A549 (cell line): ENCODE data around the gene RAPGEF5. TPM values are rescaled to one million over a fixed set of nuclear protein-coding genes. Genes with fewer than 3 reads are reported as not detected.

ENCODE experiments used
- ATAC-seq, 2 experiments: fragments of 200-7000 bp in 1 of 2; fragments of >200 bp in 1 of 2; cut with Nextera tagmentation in 1 of 2; cut with Tn5 transposase in 1 of 2; 3 replicates each; pipeline versions ENCODE4 v1.8.0 to v1.9.1; 2018 to 2020; ENCODE audit warnings: mild to moderate bottlenecking in 1 of 2, moderate library complexity in 1 of 2
- CTCF ChIA-PET: fragments of 300-600 bp; sonication (Branson Sonifier 250); formaldehyde crosslinking; extraction: SDS; loops from one replicate; lab custom pipeline; 2021; ENCODE audit warnings: antibody characterized with exemption, inconsistent platforms; lab: Yijun Ruan, JAX
- POLR2A ChIA-PET: fragments of 350-600 bp; formaldehyde crosslinking; extraction: SDS; loops from one replicate; lab custom pipeline; 2021; ENCODE audit warnings: antibody characterized with exemption, inconsistent platforms; lab: Yijun Ruan, JAX
- DNase-seq, 2 experiments: peaks; one replicate each; pipeline versions ENCODE4 v3.0.0 to v3.0.0-alpha.2; 2011 to 2016; ENCODE audit warnings: low read depth in 1 of 2, low spot score in 1 of 2
- FAIRE-seq: peaks from 2 replicates; lab custom pipeline; 2011; peaks lifted over from hg19 to GRCh38; lab: Jason Lieb, UNC
- H3K27ac ChIP-seq, 2 experiments: fragments of >200 bp; sonication (Bioruptor Twin); formaldehyde crosslinking; 3 replicates each; pipeline ENCODE4 v1.5.1; 2016 to 2017
- H3K4me1 ChIP-seq: fragments of >200 bp; sonication (Bioruptor Twin); formaldehyde crosslinking; 3 replicates; pipeline ENCODE4 v1.6.1; 2016
- H3K4me2 ChIP-seq: fragments of >200 bp; sonication (Bioruptor Twin); formaldehyde crosslinking; 3 replicates; pipeline ENCODE4 v1.6.1; 2016
- H3K4me3 ChIP-seq: fragments of >200 bp; sonication (Bioruptor Twin); formaldehyde crosslinking; 3 replicates; pipeline ENCODE4 v1.5.1; 2016
- H3K9me3 ChIP-seq: fragments of >200 bp; sonication (Bioruptor Twin); formaldehyde crosslinking; 3 replicates; pipeline ENCODE4 v1.6.1; 2016
- CEBPB ChIP-seq, 2 experiments: fragments of >200 bp in 1 of 2; sonication (Bioruptor Twin) in 1 of 2; formaldehyde crosslinking in 1 of 2; IDR thresholded peaks; 2 replicates each; pipeline ENCODE4 v1.6.1; 2012 to 2016
- CHD4 ChIP-seq: fragments of 200-600 bp; sonication (generic); IDR thresholded peaks from 2 replicates; pipeline ENCODE4 v1.6.1; 2016; ENCODE audit warnings: antibody characterized with exemption, mild to moderate bottlenecking, borderline replicate concordance
- E2F6 ChIP-seq: IDR thresholded peaks from 2 replicates; pipeline ENCODE4 v1.6.1; 2012; ENCODE audit warnings: low read depth, borderline replicate concordance
- EP300 ChIP-seq, 2 experiments: fragments of >200 bp; sonication (Bioruptor Twin); formaldehyde crosslinking; IDR thresholded peaks; 2 replicates in 1 of 2; 3 replicates in 1 of 2; pipeline ENCODE4 v1.6.1; 2016 to 2017
- ESRRA ChIP-seq: fragments of 150-350 bp; IDR thresholded peaks from 2 replicates; pipeline ENCODE4 v1.6.1; 2014; ENCODE audit warnings: mild to moderate bottlenecking, low read length, borderline replicate concordance
- GATA3 ChIP-seq: IDR thresholded peaks from 2 replicates; pipeline ENCODE4 v1.6.1; 2012; ENCODE audit warnings: borderline replicate concordance
- HDAC2 ChIP-seq: fragments of 200-600 bp; sonication (generic); IDR thresholded peaks from 2 replicates; pipeline ENCODE4 v1.6.1; 2016
- HOXA7 ChIP-seq: fragments of 250-450 bp; sonication (Bioruptor Pico); IDR thresholded peaks from 2 replicates; pipeline ENCODE4 v1.5.0; 2020; ENCODE audit warnings: mild to moderate bottlenecking, moderate library complexity
- HOXB13 ChIP-seq: fragments of 250-450 bp; sonication (Bioruptor Pico); IDR thresholded peaks from 2 replicates; pipeline ENCODE4 v1.5.0; 2020; ENCODE audit warnings: low read depth, mild to moderate bottlenecking, moderate library complexity
- HOXB5 ChIP-seq: fragments of 250-450 bp; sonication (Bioruptor Pico); IDR thresholded peaks from 2 replicates; pipeline ENCODE4 v1.5.0; 2020; ENCODE audit warnings: mild to moderate bottlenecking, moderate library complexity
- KDM1A ChIP-seq: fragments of 200-600 bp; sonication (generic); IDR thresholded peaks from 2 replicates; pipeline ENCODE4 v1.6.1; 2016; ENCODE audit warnings: low read depth, mild to moderate bottlenecking
- MAFK ChIP-seq: fragments of 450-650 bp; IDR thresholded peaks from 2 replicates; pipeline ENCODE4 v1.6.1; 2014; ENCODE audit not compliant: partially characterized antibody
- MAX ChIP-seq: IDR thresholded peaks from 2 replicates; pipeline ENCODE4 v1.6.1; 2012
- NFE2L2 ChIP-seq: fragments of 150-350 bp; conservative IDR thresholded peaks from 2 replicates; pipeline ENCODE4 v1.6.1; 2014; ENCODE audit warnings: low read length
- PHF8 ChIP-seq: fragments of 200-600 bp; sonication (generic); IDR thresholded peaks from 2 replicates; pipeline ENCODE4 v1.6.1; 2016; ENCODE audit warnings: low read depth, mild to moderate bottlenecking, antibody characterized with exemption, moderate library complexity, borderline replicate concordance
- SMC3 ChIP-seq: fragments of >200 bp; sonication (Bioruptor Twin); formaldehyde crosslinking; IDR thresholded peaks from 3 replicates; pipeline ENCODE4 v1.6.1; 2018; ENCODE audit warnings: inconsistent platforms
- ZC3H11A ChIP-seq: fragments of 450-650 bp; IDR thresholded peaks from 2 replicates; pipeline ENCODE4 v1.6.1; 2014; ENCODE audit warnings: antibody characterized with exemption, mild to moderate bottlenecking
- ZNF302 ChIP-seq: fragments of 250-450 bp; sonication (Bioruptor Pico); IDR thresholded peaks from 2 replicates; pipeline ENCODE4 v1.9.0; 2021; ENCODE audit warnings: inconsistent platforms, mild to moderate bottlenecking, moderate library complexity
- WGBS: methylation state at CpG from one replicate; pipeline ENCODE4 v1.1.6; 2017; ENCODE audit errors: missing lambda C conversion rate; 5-methylcytosine and 5-hydroxymethylcytosine counted together
- polyA plus RNA-seq, 4 experiments: library from polyadenylated mRNA; depleted of rRNA in 3 of 4; stranded (reverse); fragments of >200 nt; fragmentation: RNase III in 1 of 4; extraction: RNeasy Plus Mini Kit Qiagen cat#74134 plus additional on column Dnase treatment in 1 of 4; gene quantifications; 2 replicates in 3 of 4; 3 replicates in 1 of 4; pipeline ENCODE4 v1.2.3, GENCODE V29; 2011 to 2017

Gene RAPGEF5
- polyA plus RNA-seq, 2 of the 4 experiments (the other 2 are of a cell fraction), result 0.03 to 0.14 TPM

DNA sequence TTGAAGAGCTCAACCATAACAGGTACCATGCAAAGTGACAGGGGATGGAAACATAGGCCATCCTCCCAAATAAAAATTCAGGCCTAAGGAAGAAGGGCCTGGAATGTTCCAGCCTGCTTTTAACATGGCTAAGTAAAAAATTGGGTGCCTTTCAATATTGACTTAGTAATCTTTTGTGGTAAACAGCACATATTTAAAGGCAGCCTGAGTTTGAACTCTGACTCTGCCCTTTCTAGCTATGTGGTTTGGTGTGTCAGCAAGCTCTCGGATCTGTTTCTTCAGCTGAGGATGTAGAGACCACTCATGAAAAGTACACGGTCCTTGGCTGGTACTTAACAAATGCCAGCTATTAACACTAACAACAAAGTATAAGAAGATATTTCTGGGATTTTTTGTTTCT, 219.5 kb downstream of the RAPGEF5 start (continued):
- no peak for TF ChIP-seq SMC3

DNA sequence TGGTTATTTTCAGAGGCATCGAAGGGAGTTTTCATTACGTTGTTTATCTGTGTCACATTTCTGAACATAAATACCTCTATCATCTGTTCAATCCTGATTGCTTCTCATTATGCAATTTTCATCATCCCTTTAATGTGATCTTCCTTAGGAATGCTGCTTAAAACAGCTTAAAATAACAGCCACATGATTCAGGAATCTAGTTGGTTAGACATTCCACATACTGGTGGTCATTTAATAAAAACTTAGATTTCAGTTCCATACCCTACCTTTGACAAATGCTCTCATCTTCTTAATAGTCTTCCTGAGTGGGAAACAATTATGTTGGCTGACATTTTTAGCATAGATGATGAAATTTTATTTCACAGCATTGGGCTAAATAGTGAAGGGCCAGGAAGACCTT, 219.9 kb downstream of the RAPGEF5 start:
- Histone ChIP-seq H3K4me2 (no peak overlapping the region), H3K9me3 (no peaks in the 10 kb centered on the region), H3K4me1 (no peaks in the 10 kb centered on the region), H3K27ac (no peak overlapping the region), H3K4me3 (no peak overlapping the region)
- ChIA-PET CTCF (interaction anchor here (0.8 kb wide), 1 partner anchor 10 kb away, joined by 3 read pairs; no protein-coding TSS in a partner anchor), POLR2A (no interaction called here)
- DNase-seq, result no peak
- no peak for TF ChIP-seq ZC3H11A
- no peak for TF ChIP-seq CHD4
- TF ChIP-seq E2F6, result no peak
- TF ChIP-seq HOXB5 (CRISPR knock-in tag), result no peak
- TF ChIP-seq CEBPB (IDR thresholded peaks at IDR 0.05), result no peak
- TF ChIP-seq HOXA7 (CRISPR knock-in tag), result no peak
- TF ChIP-seq ESRRA, result no peak
- no peak for ATAC-seq
- FAIRE-seq, result no peak
- WGBS, result 70% methylated on average over 2 of the region's 2 CpGs

GRCh38 chr7:22129819-22130580, 227.0 kb downstream of the RAPGEF5 start:
- H3K4me3 ChIP-seq, result no peak overlapping the region
- no peak overlapping the region for H3K27ac ChIP-seq
- POLR2A ChIA-PET, result no interaction called here
- no peaks in the 10 kb centered on the region for H3K9me3 ChIP-seq
- no peak overlapping the region for H3K4me2 ChIP-seq
- DNase-seq (no peak), FAIRE-seq (no peak)
- no peak for TF ChIP-seq NFE2L2
- TF ChIP-seq ESRRA, result no peak
- no peak for TF ChIP-seq ZNF302 (CRISPR knock-in tag)
- TF ChIP-seq HOXA7 (CRISPR knock-in tag), result no peak
- TF ChIP-seq PHF8, result no peak
- TF ChIP-seq EP300 (IDR thresholded peaks at IDR 0.05), result no peak
- TF ChIP-seq, all 56 proteins: peak for 0
- ATAC-seq, result no peak
- H3K4me1 ChIP-seq, result no peaks in the 10 kb centered on the region
- WGBS, result 30% methylated on average over 4 of the region's 4 CpGs
- CTCF ChIA-PET, result interaction anchor here (1.2 to 2.0 kb wide), 2 partner anchors 20 kb away, joined by 5 to 6 read pairs; no protein-coding TSS in a partner anchor

DNA sequence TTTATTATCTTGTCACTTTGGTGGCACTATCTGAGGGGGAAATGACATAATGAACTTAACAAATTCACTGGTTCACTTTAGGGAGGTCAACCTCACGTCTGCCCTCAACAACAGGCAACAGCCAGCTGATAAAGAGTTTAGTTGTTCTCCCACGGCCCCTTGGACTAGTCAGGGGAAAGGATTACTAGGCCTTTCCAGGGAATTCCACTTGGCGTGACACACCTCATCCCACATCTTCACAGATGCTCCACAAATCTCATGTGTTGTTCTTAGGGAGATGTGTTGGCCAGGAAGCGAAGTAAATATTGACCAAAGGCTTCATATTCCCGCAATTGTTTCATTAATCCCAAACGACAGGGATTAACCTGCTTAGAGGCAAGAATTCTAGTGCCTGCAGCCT, 227.8 kb downstream of the RAPGEF5 start:
- CTCF ChIA-PET, result interaction anchor here (0.6 to 2.0 kb wide), 3 partner anchors 13 to 1076 kb away, joined by 3 to 6 read pairs (median 3); no protein-coding TSS in a partner anchor

More for the DNA sequence above, 227.8 kb downstream of the RAPGEF5 start:
- TF ChIP-seq E2F6, result no peak
- TF ChIP-seq KDM1A, result no peak
- no peak for TF ChIP-seq HOXB13 (CRISPR knock-in tag)
- no peak for TF ChIP-seq PHF8
- TF ChIP-seq GATA3, result no peak
- no peak for TF ChIP-seq HOXB5 (CRISPR knock-in tag)
- TF ChIP-seq MAX, result no peak
- TF ChIP-seq MAFK, result no peak
- no peak for TF ChIP-seq HDAC2
- TF ChIP-seq, all 56 proteins: peak for 0
- Histone ChIP-seq H3K4me1 (no peaks in the 10 kb centered on the region), H3K27ac (no peak overlapping the region), H3K4me2 (no peak overlapping the region), H3K4me3 (no peak overlapping the region), H3K9me3 (no peaks in the 10 kb centered on the region)
- ATAC-seq, result no peak
- DNase-seq, result no peak
- no peak for FAIRE-seq
- 10% methylated on average over 6 of the region's 6 CpGs for WGBS
- POLR2A ChIA-PET, result no interaction called here
